HG03135 (cell line): Measurements from ENCODE around the gene BCAS2.

ENCODE experiments used
- ATAC-seq: cut with Tn5 transposase; IDR thresholded peaks from one replicate; pipeline ENCODE4 v1.9.1; 2021; ENCODE audit warnings: mild to moderate bottlenecking, moderate library complexity; ENCODE audit not compliant: unreplicated experiment

The BCAS2 gene

DNA sequence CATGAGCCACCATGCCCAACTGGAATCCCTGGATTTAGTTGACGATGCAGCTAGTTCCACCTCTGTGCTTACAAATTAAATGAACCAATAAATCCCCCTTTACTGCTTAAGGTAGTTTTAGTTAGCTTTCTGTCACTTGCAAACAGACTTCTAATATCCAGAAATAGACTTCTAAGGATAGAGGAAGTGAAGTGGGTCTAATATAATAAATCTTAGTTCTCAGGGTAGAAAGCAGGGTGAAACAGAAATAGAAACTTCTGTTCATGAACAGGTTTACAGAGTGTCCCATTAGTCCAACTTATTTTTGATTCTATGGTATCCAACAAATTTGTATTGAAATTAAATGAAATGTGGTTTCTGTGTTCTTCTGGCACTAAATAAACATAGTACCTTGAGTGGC is 20.1 kb downstream of the BCAS2 start:
- no peak for ATAC-seq

DNA sequence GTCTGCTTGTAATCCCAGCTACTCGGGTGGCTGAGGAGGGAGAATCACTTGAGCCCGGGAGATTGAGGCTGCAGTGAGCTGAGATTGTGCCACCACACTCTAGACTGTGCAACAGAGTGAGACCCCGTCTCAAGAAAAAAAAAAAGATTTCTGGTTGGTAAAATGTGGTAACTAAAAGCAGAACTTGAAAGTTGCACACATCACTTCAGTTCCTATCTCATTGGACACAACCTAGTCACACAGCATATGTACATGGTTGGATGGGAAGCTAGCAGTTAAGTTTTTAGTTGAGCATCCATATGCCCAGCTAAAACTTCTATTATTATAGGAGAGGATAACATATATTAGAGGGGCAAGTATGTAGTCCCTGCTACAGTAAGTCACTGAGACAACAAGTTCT is 22.1 kb downstream of the BCAS2 start:
- ATAC-seq: no peak

DNA sequence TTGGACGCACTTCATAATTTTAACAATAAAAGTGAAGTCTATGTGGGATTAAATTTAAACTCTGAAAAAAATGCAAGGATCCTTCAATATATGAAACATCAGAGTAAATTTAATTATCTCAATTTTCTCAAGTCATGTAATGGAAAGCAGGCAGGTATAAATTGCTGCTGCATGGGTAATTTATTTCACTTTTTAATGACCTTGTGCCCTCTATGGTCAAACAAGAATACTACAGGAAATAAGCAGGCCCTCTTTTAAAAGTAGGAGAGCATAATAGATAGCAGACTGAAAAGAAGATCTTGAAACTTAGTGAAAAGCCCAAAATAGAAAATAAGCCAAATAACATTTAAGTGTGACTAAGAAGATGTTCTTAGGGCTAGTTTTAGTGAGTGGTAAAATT is 22.9 kb downstream of the BCAS2 start:
- no peak for ATAC-seq

DNA sequence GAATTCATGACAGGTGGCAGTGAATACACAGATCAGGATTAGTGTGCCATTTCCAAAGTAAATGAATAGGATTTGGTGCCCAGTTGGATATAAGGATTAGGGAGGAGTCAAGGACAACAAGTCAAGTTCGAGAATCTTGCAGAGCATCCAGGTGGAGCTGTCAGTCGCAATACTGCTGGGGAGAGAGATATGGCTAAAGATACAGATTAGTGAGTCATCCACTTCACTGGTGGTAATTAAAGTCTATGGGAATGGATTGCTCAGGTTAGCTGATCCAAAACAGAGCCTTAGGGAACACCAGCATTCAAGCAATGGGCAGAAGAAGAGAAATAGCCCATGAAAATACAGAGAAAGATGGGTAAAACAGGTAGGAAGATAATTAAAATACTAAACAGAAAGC is 26.8 kb downstream of the BCAS2 start:
- ATAC-seq: no peak

DNA sequence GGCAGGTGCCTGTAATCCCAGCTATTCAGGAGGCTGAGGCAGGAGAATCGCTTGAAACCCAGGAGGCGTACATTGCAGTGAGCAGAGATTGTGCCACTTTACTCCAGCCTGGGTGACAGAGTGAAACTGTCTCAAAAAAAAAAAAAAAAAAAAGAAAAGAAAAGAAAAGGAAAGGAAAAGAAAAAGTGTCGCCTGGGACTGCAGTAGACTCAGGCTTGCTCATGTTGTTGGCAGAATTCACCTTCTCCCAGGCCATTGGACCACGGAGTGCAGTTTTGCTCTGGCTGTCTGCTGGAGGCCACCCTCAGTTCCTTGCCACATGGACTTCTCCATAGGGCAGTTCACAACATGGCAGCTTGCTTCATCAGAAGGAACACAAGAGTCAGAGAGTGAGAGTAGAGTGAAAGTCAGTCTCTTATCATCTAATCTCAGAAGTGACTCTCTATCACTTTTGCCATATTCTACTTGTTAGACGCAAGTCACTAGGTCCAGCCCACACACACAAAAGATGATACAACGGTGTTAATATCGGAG is 29.2 kb downstream of the BCAS2 start:
- ATAC-seq: no peak

DNA sequence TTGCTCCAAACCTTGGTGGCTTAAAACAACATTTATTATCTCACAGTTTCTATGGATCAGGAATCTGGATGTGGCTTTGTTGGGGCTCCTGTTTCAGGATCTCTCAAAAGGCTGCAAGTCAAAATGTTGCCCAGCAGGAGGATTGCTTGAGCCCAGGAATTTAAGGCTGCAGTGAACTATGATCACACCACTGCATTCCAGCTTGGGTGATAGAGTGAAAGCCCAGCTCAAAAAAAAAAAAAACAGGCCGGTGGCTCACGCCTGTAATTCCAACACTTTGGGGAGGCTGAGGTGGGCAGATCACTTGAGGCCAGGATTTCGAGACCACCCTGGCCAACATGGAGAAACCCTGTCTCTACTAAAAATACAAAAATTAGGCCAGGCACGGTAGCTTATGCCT is 30.0 kb downstream of the BCAS2 start:
- no peak for ATAC-seq

DNA sequence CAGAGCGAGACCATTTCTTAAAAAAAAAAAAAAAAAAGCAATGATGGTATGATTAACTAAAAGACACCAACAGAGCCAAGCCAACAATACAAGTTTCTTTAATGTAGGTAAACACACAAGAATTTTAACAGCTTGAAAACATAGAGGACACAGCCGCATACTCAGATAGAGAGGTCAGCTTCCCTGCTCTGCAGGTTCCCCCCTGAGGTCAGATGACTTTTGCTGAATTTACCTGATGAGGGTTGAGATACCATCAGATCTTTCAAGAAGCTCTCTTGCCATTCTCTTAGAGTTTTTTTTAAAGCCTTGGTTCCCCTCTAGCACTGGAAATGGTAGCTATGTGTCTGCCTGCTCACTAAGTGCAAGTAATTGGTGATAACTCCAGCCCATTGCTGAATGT is 31.1 kb downstream of the BCAS2 start:
- ATAC-seq: no peak

DNA sequence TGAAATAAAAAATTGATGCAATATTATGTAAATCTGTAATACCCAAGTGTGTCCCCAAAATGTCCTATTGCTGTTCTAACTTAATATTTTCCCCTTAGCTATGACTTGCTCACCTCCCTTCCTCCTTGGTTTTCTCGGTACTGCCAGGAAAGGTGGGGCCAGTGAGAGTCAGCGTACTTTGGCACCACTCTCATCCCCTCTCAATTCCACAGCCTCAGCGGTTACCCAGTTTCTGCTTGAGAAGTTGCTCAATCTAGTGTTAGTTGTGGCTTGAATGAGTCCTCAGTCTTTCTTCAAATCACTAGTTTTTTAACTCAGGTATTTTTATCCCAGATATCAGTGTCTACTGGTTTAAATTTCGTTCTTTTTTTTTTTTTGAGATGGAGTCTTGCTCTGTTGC is 32.3 kb downstream of the BCAS2 start:
- no peak for ATAC-seq

DNA sequence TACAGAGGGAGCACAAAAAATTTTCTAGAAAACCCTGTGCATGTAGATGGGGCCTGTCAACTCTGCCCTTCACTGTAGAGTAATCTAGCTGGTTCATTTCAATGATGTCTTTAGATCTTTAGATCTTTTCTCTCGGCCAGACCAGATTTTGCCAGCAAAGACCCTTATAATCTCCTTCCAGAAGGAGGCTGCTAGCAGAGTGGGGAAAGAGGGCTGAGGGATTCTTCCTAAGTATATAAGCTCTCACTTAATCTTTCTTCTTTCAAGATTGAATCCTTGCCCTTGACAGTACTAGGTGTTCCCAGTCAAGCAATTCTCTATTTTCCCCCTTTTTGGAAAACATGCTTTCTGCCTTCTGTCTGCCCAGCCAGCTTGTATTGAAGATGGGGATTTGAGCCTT is 34.3 kb downstream of the BCAS2 start:
- ATAC-seq: no peak

DNA sequence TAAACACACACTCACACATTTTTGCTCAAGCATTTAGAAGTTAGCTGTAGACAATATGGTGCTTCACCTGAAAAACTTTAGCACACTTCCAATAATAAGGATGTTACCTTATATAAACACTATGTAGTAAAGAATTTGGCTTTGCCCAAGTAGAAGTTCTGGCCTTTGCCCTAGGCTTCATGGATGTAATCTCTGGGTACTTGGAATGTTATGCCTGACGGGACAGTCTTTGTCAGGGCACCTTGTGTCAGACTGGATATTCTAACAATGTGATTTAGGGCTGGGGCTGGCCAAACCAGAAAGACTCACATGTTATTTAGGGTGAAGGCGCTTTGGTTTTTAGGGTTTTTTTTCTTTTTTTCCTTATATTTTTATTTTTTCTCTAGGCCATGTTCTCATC is 35.6 kb downstream of the BCAS2 start:
- ATAC-seq: no peak

DNA sequence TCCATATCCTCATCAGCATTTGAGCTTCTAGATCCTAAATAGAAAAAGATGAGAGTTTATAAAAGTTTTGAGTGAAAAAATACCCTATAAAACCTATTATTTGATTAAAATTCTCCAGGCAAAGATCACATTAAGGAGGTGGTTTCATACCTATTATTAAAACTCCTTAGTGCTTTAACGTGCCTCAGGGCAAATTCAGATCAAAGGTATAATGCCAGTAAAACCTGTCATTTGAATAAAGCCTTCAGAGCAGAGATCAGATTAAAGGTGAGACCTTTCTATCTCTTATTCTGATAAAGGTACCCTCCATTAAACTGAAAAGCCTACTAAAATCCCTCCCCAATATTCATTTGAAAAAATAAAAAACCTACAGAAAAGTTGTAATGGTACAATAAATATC is 36.1 kb downstream of the BCAS2 start:
- ATAC-seq: no peak

DNA sequence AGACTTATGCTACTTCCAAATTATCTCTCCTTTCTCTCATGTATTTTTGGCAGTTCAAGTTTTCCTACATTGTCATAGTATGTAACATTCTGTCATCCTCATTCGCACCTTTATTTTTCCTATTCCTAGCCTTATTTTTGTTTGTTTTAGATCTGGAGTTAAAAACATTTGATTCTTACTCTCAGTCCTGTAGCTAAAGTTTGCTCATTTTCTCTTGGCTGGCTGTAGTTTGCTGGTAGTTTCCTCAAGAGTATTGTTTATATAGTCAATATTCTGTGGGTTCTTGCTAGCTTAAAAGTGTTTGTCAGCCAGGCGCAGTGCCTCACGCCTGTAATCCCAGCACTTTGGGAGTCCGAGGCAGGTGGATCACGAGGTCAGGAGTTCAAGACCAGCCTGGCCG is 40.6 kb downstream of the BCAS2 start:
- ATAC-seq: no peak

DNA sequence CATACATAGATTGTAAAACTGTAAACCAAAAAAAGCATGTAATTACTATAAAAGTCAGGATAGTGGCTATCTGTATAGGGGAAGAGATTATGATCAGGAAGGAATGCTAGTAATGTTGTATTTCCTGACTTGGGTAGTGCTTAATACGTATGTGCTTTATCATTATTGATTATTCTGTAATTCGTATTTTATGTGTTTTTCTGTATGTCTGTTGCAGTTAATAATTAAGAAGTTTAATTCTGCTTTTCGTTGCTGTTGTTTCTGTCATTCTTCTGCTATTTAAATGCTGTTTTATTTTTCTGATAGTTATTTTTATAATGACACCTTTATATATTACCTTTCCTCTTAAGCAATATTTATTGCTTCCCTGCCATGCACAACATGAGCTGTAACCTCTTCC is 41.1 kb downstream of the BCAS2 start:
- ATAC-seq: no peak

DNA sequence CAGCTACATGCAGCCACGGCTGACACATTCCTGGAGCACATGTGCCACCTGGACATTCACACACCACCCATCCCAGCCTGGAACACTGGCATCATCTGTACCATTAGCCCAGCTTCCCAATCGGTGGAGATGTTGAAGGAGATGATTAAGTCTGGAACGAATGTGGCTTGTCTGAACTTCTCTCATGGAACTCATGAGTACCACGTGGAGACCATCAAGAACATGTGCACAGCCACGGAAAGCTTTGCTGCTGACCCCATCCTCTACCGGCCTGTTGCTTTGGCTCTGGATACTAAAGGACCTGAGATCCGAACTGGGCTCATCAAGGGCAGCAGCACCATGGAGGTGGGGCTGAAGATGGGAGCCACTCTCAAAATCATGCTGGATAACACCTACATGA is 45.4 kb downstream of the BCAS2 start:
- ATAC-seq: no peak

DNA sequence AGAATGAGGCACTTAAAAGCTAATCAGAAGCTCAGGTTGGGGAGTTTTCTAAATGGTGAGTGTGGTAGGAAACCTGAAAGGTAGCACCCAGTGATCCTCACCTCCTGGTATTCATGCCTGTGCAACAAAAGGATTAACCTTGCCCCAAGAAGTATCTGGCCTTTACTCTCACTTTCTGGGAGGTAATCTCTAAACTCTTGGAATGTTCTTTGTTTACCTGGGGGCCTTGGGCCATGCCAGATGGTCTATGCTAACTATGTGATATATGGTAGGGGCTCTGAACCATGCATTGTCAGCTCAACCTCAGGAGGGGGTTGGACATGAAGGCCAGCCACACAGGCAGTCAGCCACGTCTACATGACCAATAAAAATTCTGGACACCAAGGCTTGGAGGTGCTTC is 46.0 kb downstream of the BCAS2 start:
- no peak for ATAC-seq

DNA sequence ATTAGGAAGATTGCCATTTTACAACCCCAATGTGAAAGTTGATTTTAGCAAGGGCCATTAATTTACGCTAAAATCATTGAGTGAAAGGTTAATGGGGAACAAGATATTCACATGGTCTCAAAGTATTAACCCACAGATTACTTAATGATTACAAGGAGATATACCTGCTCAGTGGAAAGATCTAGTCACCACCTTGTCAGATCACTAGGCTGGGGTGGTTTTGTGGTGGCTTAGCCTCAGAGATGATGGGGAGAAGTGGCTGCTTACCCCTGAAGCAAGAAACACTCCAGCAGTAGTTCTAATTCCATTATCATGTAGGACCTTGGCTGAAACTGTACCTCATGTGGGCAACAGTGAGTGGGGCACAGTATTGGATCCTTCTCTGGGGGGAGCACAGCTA is 50.3 kb downstream of the BCAS2 start:
- ATAC-seq: no peak

DNA sequence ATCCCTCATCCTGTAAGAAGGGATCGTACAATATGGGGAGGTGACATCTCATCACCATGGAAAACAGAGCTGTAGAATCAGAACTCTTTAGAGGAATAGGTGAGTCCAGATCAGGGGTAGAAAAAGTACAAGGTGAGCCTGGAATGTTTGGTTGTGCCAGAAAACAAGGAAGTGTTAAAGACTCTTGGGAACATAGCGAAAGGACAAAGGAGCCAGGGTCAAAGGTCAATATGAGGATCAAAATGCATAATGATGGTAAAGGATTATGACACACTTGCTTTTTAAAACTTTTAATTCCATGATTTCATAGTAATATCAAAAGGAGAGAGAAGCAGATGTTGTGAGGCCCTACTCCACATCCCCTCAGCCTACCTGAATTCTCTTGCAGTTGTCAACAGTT is 51.2 kb downstream of the BCAS2 start:
- no peak for ATAC-seq

DNA sequence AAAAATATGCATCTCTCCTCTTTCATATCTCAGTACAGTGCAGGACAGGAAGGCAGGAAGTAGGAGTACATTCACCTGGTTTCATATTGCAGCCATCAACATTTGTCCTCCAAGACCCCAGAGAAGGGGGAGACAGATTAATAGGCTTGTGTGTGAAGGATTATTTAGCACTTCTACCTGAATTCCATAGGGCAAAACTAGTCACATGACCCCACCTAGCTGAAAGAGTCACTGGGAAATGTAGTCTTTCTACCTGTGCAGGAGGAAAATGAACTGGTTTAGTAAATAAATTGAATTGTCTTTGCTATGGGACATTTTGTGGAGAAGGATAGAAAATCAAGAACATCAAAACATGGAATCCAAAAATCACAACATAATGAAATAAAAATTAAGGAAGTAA is 56.5 kb downstream of the BCAS2 start:
- ATAC-seq: no peak

DNA sequence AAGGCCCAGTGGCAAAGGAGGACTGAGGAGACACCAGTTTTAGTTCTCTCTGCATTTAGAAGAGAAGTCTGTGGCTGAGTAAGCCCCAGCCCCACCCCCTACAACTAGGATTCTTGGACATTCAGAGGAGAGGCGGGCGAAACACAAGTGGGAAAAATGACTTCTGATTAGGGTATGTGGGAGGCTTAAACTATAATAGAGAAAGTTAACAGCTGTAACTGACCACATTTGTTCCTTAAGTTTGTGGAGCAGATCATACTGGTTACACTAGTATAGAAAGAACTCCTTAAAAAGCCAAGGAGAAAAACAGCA is 59.2 kb downstream of the BCAS2 start:
- no peak for ATAC-seq

DNA sequence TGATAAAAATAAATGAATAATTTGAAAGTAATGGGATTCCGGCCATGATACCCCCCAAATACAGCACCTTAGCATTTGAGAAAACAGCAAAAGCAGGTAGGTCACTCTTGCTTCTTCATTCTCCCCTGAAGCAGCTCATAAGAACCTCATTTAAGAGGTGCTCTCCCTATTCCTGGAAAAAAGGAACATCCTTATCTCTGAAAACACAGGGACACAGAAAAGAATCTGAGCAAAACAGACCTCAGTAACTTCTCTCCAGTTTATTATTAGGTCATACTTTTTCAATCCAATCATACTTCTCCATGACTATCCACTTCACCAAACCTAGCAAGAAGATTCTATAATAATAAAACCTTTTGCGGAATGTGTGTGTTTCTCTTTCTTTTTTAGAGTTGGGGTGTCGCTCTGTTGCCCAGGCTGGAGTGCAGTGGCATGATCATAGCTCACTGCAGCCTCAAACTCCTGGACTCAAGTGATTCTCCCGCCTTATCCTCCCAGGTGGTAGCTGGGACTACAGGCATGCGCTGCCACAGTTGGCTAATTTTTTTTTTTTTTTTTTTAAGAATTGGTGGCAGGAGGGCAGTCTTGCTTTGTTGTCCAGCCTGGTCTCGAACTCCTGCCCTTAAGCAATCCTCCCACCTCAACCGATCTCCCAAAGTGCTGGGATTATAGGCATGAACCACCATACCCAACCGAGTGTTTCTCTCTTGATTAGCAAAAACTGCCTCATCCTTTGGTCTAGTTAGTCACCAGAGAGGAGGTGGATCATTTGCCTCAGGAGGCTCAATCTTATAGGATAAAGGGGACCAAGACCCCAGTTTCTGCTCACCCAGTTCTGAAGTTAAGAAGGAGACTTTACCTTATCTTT is 59.8 kb downstream of the BCAS2 start:
- ATAC-seq: no peak
